Caco-2 (cell line): ENCODE data around the gene DIS3L2. TPM values are rescaled to one million over a fixed set of nuclear protein-coding genes. Genes with fewer than 3 reads are reported as not detected.

Experiments
- BruUV-seq: library from RNA; stranded (reverse); fragments of 400-500 nt; replicated peaks from 2 replicates; lab custom pipeline; 2021; lab: Mats Ljungman, UMichigan
- CTCF ChIA-PET: fragments of 300-600 bp; sonication (Branson Sonifier 250); formaldehyde crosslinking; loops from one replicate; lab custom pipeline; 2022; ENCODE audit warnings: antibody characterized with exemption; lab: Charles Lee
- POLR2A ChIA-PET: fragments of 300-600 bp; sonication (Branson Sonifier 250); formaldehyde crosslinking; loops from one replicate; lab custom pipeline; 2022; ENCODE audit warnings: antibody characterized with exemption; lab: Charles Lee
- DNase-seq, 2 experiments: peaks; one replicate each; pipeline versions ENCODE4 v3.0.0 to v3.0.0-alpha.2; 2020 to 2022
- H3K27me3 ChIP-seq: replicated peaks from 2 replicates; pipeline ENCODE4 v1.6.0; 2011; ENCODE audit warnings: low read length; ENCODE audit not compliant: control insufficient read depth, insufficient read depth
- H3K36me3 ChIP-seq: 2 replicates; pipeline ENCODE4 v1.5.1; 2011; ENCODE audit warnings: low read length; ENCODE audit not compliant: control insufficient read depth, insufficient read depth
- H3K4me1 ChIP-seq: fragments of 250-450 bp; sonication (Bioruptor Pico); 2 replicates; pipeline ENCODE4 v1.5.1; 2020; ENCODE audit warnings: mild to moderate bottlenecking
- H3K4me3 ChIP-seq: 2 replicates; pipeline ENCODE4 v1.5.1; 2011; ENCODE audit warnings: low read depth, mild to moderate bottlenecking, control low read depth, low read length
- H3K9me3 ChIP-seq: fragments of 250-450 bp; sonication (Bioruptor Pico); 2 replicates; pipeline ENCODE4 v1.5.1; 2020; ENCODE audit warnings: mild to moderate bottlenecking, moderate library complexity
- H3K27ac Mint-ChIP-seq: one replicate; pipeline ENCODE4 v1.8.0; 2022; ENCODE audit warnings: mixed read lengths; ENCODE audit not compliant: unreplicated experiment
- H3K27me3 Mint-ChIP-seq: one replicate; pipeline ENCODE4 v1.8.0; 2022; ENCODE audit warnings: mixed read lengths; ENCODE audit not compliant: insufficient read depth, unreplicated experiment
- H3K36me3 Mint-ChIP-seq: one replicate; pipeline ENCODE4 v1.8.0; 2022; ENCODE audit warnings: mild to moderate bottlenecking, mixed read lengths; ENCODE audit not compliant: insufficient read depth, unreplicated experiment
- H3K4me1 Mint-ChIP-seq: one replicate; pipeline ENCODE4 v1.8.0; 2022; ENCODE audit warnings: low read depth, mixed read lengths; ENCODE audit not compliant: unreplicated experiment
- H3K4me3 Mint-ChIP-seq: one replicate; pipeline ENCODE4 v1.8.0; 2022; ENCODE audit warnings: mild to moderate bottlenecking, moderate library complexity, mixed read lengths; ENCODE audit not compliant: unreplicated experiment
- H3K9me3 Mint-ChIP-seq: one replicate; pipeline ENCODE4 v1.8.0; 2022; ENCODE audit warnings: mixed read lengths; ENCODE audit not compliant: unreplicated experiment
- intact Hi-C: fragments of 100-400 bp; cut with micrococcal nuclease; formaldehyde crosslinking; loops from one replicate; pipeline ENCODE4 v1.10.0; 2022; ENCODE audit not compliant: unreplicated experiment
- total RNA-seq: library from RNA; stranded (reverse); gene quantifications from 2 replicates; pipeline ENCODE4 v1.2.3, GENCODE V29; 2022
- TF ChIP-seq, protein P1 (sequence below), 2 experiments: fragments of 200-600 bp in 1 of 2; IDR thresholded peaks; 1 replicate in 1 of 2; 2 replicates in 1 of 2; pipeline versions ENCODE4 v1.5.1 to v1.8.0; 2011 to 2022; ENCODE audit warnings: antibody characterized with exemption in 1 of 2, control low read depth in 1 of 2, inconsistent platforms in 1 of 2, low read depth in 1 of 2, low read length in 1 of 2, mild to moderate bottlenecking in 1 of 2, moderate library complexity in 1 of 2; ENCODE audit not compliant: insufficient read depth in 1 of 2, severe bottlenecking in 1 of 2, unreplicated experiment in 1 of 2

The DIS3L2 gene
- total RNA-seq, 1 experiment from 2014 or later: 15.5 TPM

DNA sequence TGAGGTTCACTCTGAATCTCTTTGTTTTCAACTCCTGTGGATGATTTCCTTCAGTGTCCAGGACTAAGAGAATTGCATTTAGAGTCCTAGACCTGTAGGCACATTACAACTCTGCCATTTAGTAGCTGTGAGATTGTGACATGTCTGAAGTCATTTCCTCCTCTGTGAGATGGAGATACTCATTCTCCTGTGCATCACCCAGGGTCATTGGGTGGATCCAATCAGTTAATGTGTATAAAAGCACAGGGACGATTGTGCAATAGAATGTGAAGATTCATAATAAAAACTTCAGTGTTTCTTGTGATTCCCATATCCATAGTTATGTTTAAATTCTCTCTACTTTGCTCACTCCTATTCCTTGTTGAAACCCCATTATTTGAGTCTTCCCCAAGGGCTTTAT is 113.6 kb downstream of the DIS3L2 start:
- Mint-ChIP-seq H3K36me3 (no peaks in the 10 kb centered on the region), H3K4me3 (no peak overlapping the region), H3K4me1 (peaks cover 3% of the 10 kb centered on the region), H3K27me3 (no peaks in the 10 kb centered on the region), H3K27ac (no peak overlapping the region), H3K9me3 (no peaks in the 10 kb centered on the region)
- CTCF ChIA-PET: interaction anchor here (0.6 kb wide), 1 partner anchor 463 kb away, joined by 3 read pairs; no protein-coding TSS in a partner anchor
- POLR2A ChIA-PET: no interaction called here
- Histone ChIP-seq H3K36me3 (no peaks in the 10 kb centered on the region), H3K4me1 (no peaks in the 10 kb centered on the region), H3K9me3 (no peaks in the 10 kb centered on the region), H3K27me3 (no peaks in the 10 kb centered on the region), H3K4me3 (no peak overlapping the region)
- intact Hi-C loops: no loop called here
- DNase-seq: no peak
- BruUV-seq: no TSS peak
- TF ChIP-seq, protein P1, sequence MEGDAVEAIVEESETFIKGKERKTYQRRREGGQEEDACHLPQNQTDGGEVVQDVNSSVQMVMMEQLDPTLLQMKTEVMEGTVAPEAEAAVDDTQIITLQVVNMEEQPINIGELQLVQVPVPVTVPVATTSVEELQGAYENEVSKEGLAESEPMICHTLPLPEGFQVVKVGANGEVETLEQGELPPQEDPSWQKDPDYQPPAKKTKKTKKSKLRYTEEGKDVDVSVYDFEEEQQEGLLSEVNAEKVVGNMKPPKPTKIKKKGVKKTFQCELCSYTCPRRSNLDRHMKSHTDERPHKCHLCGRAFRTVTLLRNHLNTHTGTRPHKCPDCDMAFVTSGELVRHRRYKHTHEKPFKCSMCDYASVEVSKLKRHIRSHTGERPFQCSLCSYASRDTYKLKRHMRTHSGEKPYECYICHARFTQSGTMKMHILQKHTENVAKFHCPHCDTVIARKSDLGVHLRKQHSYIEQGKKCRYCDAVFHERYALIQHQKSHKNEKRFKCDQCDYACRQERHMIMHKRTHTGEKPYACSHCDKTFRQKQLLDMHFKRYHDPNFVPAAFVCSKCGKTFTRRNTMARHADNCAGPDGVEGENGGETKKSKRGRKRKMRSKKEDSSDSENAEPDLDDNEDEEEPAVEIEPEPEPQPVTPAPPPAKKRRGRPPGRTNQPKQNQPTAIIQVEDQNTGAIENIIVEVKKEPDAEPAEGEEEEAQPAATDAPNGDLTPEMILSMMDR (IDR thresholded peaks at IDR 0.05; ENCODE audit: insufficient read depth in 1 of 2, low read depth in 1 of 2, low read length in 1 of 2, severe bottlenecking in 1 of 2, unreplicated experiment in 1 of 2): no peak

DNA sequence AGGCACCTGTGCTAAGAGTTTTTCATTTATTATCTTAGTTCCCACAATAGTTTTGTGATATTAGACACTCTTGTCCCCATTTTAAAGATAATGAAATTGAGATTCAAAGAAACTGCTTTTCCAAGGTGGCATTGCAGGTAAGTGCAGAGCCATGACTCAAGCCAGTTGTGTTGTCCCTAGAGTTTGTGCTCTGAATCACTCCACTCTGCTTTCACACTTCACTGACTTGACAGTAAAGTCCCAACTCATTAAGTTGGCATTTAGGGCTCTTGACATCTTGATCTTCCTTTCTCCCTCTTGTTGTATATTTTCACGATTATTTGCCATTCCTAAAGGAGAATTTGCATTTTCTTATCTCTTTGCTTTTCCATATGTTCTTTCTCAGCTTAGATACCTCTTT is 114.3 kb downstream of the DIS3L2 start:
- Histone ChIP-seq H3K27me3 (no peaks in the 10 kb centered on the region), H3K4me3 (no peak overlapping the region), H3K36me3 (no peaks in the 10 kb centered on the region), H3K9me3 (no peaks in the 10 kb centered on the region), H3K4me1 (no peaks in the 10 kb centered on the region)
- no TSS peak for BruUV-seq
- no peaks in the 10 kb centered on the region for H3K9me3 Mint-ChIP-seq
- TF ChIP-seq, protein P1 (IDR thresholded peaks at IDR 0.05; ENCODE audit: insufficient read depth in 1 of 2, low read depth in 1 of 2, low read length in 1 of 2, severe bottlenecking in 1 of 2, unreplicated experiment in 1 of 2): no peak
- no peak for DNase-seq
- no peaks in the 10 kb centered on the region for H3K4me1 Mint-ChIP-seq
- CTCF ChIA-PET: no interaction called here
- no peak overlapping the region for H3K27ac Mint-ChIP-seq
- H3K27me3 Mint-ChIP-seq: no peaks in the 10 kb centered on the region
- no peaks in the 10 kb centered on the region for H3K36me3 Mint-ChIP-seq
- intact Hi-C loops: no loop called here
- POLR2A ChIA-PET: no interaction called here
- no peak overlapping the region for H3K4me3 Mint-ChIP-seq

DNA sequence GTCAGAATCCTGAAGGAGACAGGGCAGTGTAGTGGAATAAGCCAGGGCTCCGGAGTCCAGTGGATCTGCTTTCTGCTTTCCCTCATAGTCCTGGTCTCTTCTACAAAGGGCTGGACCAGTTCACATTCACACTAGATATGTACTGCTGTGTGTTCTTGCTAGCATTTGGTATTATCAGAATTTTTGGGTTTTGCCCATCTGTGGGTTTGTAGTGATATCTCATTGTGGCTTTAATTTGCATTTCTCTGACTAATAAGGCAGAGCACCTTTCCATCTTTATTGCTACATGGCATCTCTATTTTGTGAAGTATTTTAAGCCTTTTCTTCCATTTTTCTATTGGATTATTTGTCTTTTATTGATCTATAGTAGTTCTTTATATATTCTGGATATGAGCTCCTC is 114.8 kb downstream of the DIS3L2 start:
- H3K4me1 Mint-ChIP-seq: no peaks in the 10 kb centered on the region
- POLR2A ChIA-PET: no interaction called here

More for the DNA sequence above, 114.8 kb downstream of the DIS3L2 start:
- TF ChIP-seq, protein P1 (IDR thresholded peaks at IDR 0.05; ENCODE audit: insufficient read depth in 1 of 2, low read depth in 1 of 2, low read length in 1 of 2, severe bottlenecking in 1 of 2, unreplicated experiment in 1 of 2): no peak
- H3K36me3 ChIP-seq: no peaks in the 10 kb centered on the region
- H3K4me3 ChIP-seq: no peak overlapping the region
- H3K4me1 ChIP-seq: no peaks in the 10 kb centered on the region
- Mint-ChIP-seq H3K4me3 (no peak overlapping the region), H3K36me3 (no peaks in the 10 kb centered on the region), H3K27ac (no peak overlapping the region), H3K27me3 (no peaks in the 10 kb centered on the region), H3K9me3 (no peaks in the 10 kb centered on the region)
- H3K9me3 ChIP-seq: no peaks in the 10 kb centered on the region
- intact Hi-C loops: no loop called here
- CTCF ChIA-PET: no interaction called here
- BruUV-seq: no TSS peak
- no peaks in the 10 kb centered on the region for H3K27me3 ChIP-seq
- DNase-seq: no peak
